Peyer's patch (tissue), 4 donors: ENCODE data around the gene CIB1. TPM values are rescaled to one million over a fixed set of nuclear protein-coding genes. Genes with fewer than 3 reads are reported as not detected.
A peak's percentile ranks its signal among the peaks of the same experiment; 100 is the strongest.

Experiments used
- DNase-seq, 3 donors: peaks; one replicate each; pipeline ENCODE4 v3.0.0-alpha.2; 2017 to 2019
- H3K27ac ChIP-seq, 4 donors: fragments of 200-600 bp; sonication (generic); one replicate each; pipeline ENCODE4 v1.5.1; 2016 to 2019
- H3K27me3 ChIP-seq, 2 donors: fragments of 200-600 bp; sonication (generic); one replicate each; pipeline ENCODE4 v1.5.1; 2019
- H3K36me3 ChIP-seq, 3 donors: fragments of 200-600 bp; sonication (generic); one replicate each; pipeline ENCODE4 v1.5.1; 2016 to 2019
- H3K4me1 ChIP-seq, 4 donors: fragments of 200-600 bp; sonication (generic); one replicate each; pipeline ENCODE4 v1.5.1; 2016 to 2019
- H3K4me3 ChIP-seq, 4 donors: fragments of 200-600 bp; sonication (generic); 1 replicate in 3 of 4; 2 replicates in 1 of 4; pipeline ENCODE4 v1.5.1; 2016 to 2019; ENCODE audit warnings: mild to moderate bottlenecking in 1 of 4
- H3K9me3 ChIP-seq, 4 donors: fragments of 200-600 bp; sonication (generic); one replicate each; pipeline ENCODE4 v1.5.1; 2016 to 2019; ENCODE audit warnings: mild to moderate bottlenecking in 1 of 4
- CTCF ChIP-seq, 6 experiments: fragments of 450-650 bp in 4 of 6; fragments of 200-600 bp in 2 of 6; sonication (generic) in 1 of 6; IDR thresholded peaks; one replicate each; pipeline ENCODE4 v1.5.1; 2017 to 2019; ENCODE audit warnings: antibody characterized with exemption in 6 of 6, mild to moderate bottlenecking in 3 of 6, moderate library complexity in 1 of 6
- POLR2A ChIP-seq, 2 donors: fragments of 450-650 bp; IDR thresholded peaks; one replicate each; pipeline ENCODE4 v1.5.1; 2017; ENCODE audit warnings: antibody characterized with exemption in 2 of 2, mild to moderate bottlenecking in 2 of 2, moderate library complexity in 2 of 2
- total RNA-seq, 4 donors: library from RNA; depleted of rRNA; stranded (reverse); fragments of >200 nt; gene quantifications; one replicate each; pipeline ENCODE4 v1.1.0, GENCODE V29; 2016

CIB1 gene
- total RNA-seq, 4 donors from 2014 or later: 71.0 to 166 (median 130) TPM

GRCh38 chr15:90232941-90233386 is 777 bp downstream of the CIB1 start:
- H3K4me3 ChIP-seq: peak overlapping the region; percentile 66 to 91 (median 72)
- peak in 3 of 6 experiments; percentile 15 to 81 (median 79) for TF ChIP-seq CTCF (IDR thresholded peaks at IDR 0.05)
- TF ChIP-seq POLR2A (IDR thresholded peaks at IDR 0.05): peak; percentile 28 to 52
- peaks cover 5 to 54% (median 20%) of the 10 kb centered on the region in 4 donors for H3K4me1 ChIP-seq
- peak overlapping the region; percentile 93 to 99 (median 94) for H3K27ac ChIP-seq
- H3K9me3 ChIP-seq: no peaks in the 10 kb centered on the region
- H3K36me3 ChIP-seq: peaks cover 0 to 50% (median 0%) of the 10 kb centered on the region in 3 donors
- no peak for DNase-seq
- no peaks in the 10 kb centered on the region for H3K27me3 ChIP-seq

- Histone ChIP-seq H3K9me3 (no peaks in the 10 kb centered on the region), H3K4me3 (peak overlapping the region; percentile 66 to 91 (median 72)), H3K4me1 (peaks cover 5 to 54% (median 20%) of the 10 kb centered on the region in 4 donors), H3K36me3 (peaks cover 0 to 50% (median 0%) of the 10 kb centered on the region in 3 donors), H3K27me3 (no peaks in the 10 kb centered on the region), H3K27ac (peak overlapping the region; percentile 93 to 99 (median 94))
- peak in 2 of 3 donors; percentile 63 to 65 for DNase-seq
- TF ChIP-seq CTCF (IDR thresholded peaks at IDR 0.05): no peak
- no peak for TF ChIP-seq POLR2A (IDR thresholded peaks at IDR 0.05)
These were observed 1.5 kb downstream of the CIB1 start for GRCh38 chr15:90232196-90232595.

- H3K4me3 ChIP-seq: peak overlapping the region in 3 of 4 donors; percentile 67 to 91 (median 76)
- H3K4me1 ChIP-seq: peaks cover 5 to 54% (median 20%) of the 10 kb centered on the region in 4 donors
These were observed 2.4 kb downstream of the CIB1 start for GRCh38 chr15:90231028-90232017.

GRCh38 chr15:90230610-90231009 is 3.1 kb downstream of the CIB1 start:
- no peaks in the 10 kb centered on the region for H3K9me3 ChIP-seq
- peaks cover 0 to 55% (median 0%) of the 10 kb centered on the region in 3 donors for H3K36me3 ChIP-seq
- no peak for DNase-seq
- peak overlapping the region in 3 of 4 donors; percentile 24 to 67 (median 25) for H3K4me3 ChIP-seq
- no peak for TF ChIP-seq CTCF (IDR thresholded peaks at IDR 0.05)
- H3K27ac ChIP-seq: peak overlapping the region; percentile 93 to 99 (median 94)
- no peaks in the 10 kb centered on the region for H3K27me3 ChIP-seq
- H3K4me1 ChIP-seq: peaks cover 5 to 54% (median 20%) of the 10 kb centered on the region in 4 donors

More at GRCh38 chr15:90231028-90232017, 2.4 kb downstream of the CIB1 start:
- H3K9me3 ChIP-seq: no peaks in the 10 kb centered on the region
- TF ChIP-seq CTCF (IDR thresholded peaks at IDR 0.05) (no peak), POLR2A (IDR thresholded peaks at IDR 0.05) (peak in 1 of 2 donors; percentile 17)
- peak; percentile 61 to 86 (median 79) for DNase-seq
- H3K36me3 ChIP-seq: peaks cover 0 to 50% (median 0%) of the 10 kb centered on the region in 3 donors
- peak overlapping the region; percentile 93 to 99 (median 94) for H3K27ac ChIP-seq
- no peaks in the 10 kb centered on the region for H3K27me3 ChIP-seq

GRCh38 chr15:90230071-90230494 is 3.7 kb downstream of the CIB1 start:
- TF ChIP-seq CTCF (IDR thresholded peaks at IDR 0.05) (peak in 1 of 6 experiments; percentile 15), POLR2A (IDR thresholded peaks at IDR 0.05) (peak; percentile 56 to 83)
- Histone ChIP-seq H3K36me3 (peaks cover 0 to 60% (median 0%) of the 10 kb centered on the region in 3 donors), H3K27me3 (no peaks in the 10 kb centered on the region), H3K9me3 (no peaks in the 10 kb centered on the region), H3K4me3 (no peak overlapping the region), H3K4me1 (peaks cover 5 to 54% (median 20%) of the 10 kb centered on the region in 4 donors), H3K27ac (peak overlapping the region; percentile 93 to 99 (median 94))
- DNase-seq: peak in 2 of 3 donors; percentile 78 to 85
